ENCODE results near the gene SETD1A.

Gene SETD1A

DNA sequence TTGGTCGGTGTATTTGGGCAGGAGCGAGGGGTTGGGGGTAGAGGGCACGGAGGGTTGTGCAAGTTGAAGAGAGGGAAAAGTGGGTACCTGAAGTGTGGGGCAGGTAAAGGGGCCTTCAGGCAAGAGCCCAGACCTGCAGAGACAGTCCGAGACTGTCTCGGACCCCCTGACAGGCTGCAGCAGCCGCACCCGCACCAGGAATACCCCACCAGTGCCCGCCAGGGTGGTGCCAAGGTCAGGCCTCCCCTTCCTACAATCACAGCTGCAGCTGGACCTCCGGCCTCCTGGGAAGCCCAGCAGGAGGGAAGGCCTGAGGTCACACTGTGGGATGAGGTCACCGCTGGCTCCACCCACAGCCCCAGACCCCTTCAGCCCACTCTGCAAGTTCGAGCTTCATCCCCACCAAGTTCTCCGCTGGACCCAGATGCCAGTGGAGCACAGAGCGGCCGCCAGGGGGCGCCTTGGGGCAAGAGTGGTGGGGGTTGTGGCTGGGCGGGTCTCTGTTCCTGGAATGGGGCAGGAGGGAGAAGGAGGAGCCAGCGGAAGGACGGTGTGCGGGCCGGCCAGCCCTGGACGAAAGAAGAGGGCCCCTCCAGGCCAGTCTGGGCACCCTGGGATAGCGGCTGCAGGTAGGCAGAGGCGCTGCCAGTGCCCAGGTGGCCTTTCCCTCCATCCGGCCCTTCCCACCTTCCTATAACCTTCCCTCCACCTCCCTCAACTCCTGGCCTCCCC lies 27.3 kb downstream of the SETD1A start, which contains the start of gene HSD3B7:
Gene HSD3B7, plus strand, starts transcription at position 539 of the 732 bp plus-strand sequence. CDS start 452 bp downstream, outside the sequence.
- Histone ChIP-seq H3K27me3 (ENCODE audit: insufficient read depth, poor library complexity, severe bottlenecking) (no peaks in the 10 kb centered on the region), H3K27ac (replicated peaks) (no peak within 1 kb of the TSS), H3K4me3 (replicated peaks; ENCODE audit: insufficient read depth, low read length) (no peak within 1 kb of the TSS)
- peak; percentile 61 to 80 for DNase-seq (ENCODE audit: low read depth in 1 of 2, low spot score in 1 of 2)
- TF ChIP-seq, protein P1, sequence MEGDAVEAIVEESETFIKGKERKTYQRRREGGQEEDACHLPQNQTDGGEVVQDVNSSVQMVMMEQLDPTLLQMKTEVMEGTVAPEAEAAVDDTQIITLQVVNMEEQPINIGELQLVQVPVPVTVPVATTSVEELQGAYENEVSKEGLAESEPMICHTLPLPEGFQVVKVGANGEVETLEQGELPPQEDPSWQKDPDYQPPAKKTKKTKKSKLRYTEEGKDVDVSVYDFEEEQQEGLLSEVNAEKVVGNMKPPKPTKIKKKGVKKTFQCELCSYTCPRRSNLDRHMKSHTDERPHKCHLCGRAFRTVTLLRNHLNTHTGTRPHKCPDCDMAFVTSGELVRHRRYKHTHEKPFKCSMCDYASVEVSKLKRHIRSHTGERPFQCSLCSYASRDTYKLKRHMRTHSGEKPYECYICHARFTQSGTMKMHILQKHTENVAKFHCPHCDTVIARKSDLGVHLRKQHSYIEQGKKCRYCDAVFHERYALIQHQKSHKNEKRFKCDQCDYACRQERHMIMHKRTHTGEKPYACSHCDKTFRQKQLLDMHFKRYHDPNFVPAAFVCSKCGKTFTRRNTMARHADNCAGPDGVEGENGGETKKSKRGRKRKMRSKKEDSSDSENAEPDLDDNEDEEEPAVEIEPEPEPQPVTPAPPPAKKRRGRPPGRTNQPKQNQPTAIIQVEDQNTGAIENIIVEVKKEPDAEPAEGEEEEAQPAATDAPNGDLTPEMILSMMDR (IDR thresholded peaks at IDR 0.05; ENCODE audit: insufficient read depth, low read length) = peak; percentile 78
- TF ChIP-seq, protein P2, sequence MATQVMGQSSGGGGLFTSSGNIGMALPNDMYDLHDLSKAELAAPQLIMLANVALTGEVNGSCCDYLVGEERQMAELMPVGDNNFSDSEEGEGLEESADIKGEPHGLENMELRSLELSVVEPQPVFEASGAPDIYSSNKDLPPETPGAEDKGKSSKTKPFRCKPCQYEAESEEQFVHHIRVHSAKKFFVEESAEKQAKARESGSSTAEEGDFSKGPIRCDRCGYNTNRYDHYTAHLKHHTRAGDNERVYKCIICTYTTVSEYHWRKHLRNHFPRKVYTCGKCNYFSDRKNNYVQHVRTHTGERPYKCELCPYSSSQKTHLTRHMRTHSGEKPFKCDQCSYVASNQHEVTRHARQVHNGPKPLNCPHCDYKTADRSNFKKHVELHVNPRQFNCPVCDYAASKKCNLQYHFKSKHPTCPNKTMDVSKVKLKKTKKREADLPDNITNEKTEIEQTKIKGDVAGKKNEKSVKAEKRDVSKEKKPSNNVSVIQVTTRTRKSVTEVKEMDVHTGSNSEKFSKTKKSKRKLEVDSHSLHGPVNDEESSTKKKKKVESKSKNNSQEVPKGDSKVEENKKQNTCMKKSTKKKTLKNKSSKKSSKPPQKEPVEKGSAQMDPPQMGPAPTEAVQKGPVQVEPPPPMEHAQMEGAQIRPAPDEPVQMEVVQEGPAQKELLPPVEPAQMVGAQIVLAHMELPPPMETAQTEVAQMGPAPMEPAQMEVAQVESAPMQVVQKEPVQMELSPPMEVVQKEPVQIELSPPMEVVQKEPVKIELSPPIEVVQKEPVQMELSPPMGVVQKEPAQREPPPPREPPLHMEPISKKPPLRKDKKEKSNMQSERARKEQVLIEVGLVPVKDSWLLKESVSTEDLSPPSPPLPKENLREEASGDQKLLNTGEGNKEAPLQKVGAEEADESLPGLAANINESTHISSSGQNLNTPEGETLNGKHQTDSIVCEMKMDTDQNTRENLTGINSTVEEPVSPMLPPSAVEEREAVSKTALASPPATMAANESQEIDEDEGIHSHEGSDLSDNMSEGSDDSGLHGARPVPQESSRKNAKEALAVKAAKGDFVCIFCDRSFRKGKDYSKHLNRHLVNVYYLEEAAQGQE (IDR thresholded peaks at IDR 0.05; ENCODE audit: insufficient replicate concordance, low read depth) = no peak

DNA sequence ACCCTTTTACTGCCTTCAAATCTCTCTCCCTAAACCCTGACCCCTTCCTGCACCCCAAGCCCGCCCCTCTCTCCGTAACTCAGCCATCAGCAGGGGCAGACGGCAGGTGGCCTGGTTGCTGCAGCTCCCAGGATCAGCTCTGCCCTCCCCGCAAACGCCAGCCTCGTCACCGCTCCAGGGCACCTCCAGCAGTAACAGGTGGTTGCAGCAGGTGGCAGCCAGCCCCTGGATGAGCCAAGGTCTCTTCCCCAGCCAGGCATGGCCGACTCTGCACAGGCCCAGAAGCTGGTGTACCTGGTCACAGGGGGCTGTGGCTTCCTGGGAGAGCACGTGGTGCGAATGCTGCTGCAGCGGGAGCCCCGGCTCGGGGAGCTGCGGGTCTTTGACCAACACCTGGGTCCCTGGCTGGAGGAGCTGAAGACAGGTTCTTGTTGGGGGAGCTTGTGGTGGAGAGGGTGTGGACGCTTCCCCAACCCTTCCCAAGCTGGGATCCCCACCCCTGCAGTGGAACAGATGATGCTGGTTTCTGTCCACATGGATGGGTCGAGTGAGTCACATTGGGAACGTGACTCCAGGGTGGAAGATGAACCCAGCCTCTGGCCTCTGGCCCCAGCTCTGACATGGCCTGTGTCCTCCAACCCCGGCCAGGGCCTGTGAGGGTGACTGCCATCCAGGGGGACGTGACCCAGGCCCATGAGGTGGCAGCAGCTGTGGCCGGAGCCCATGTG lies 28.0 kb downstream of the SETD1A start:
- H3K27ac ChIP-seq (replicated peaks) = no peak overlapping the region
- no peak overlapping the region for H3K4me3 ChIP-seq (replicated peaks; ENCODE audit: insufficient read depth, low read length)
- TF ChIP-seq POLR2AphosphoS5 (IDR thresholded peaks at IDR 0.05; ENCODE audit: low read depth) (no peak), SPI1 (IDR thresholded peaks at IDR 0.05; ENCODE audit: borderline replicate concordance, low read depth) (no peak), GABPA (IDR thresholded peaks at IDR 0.05; ENCODE audit: low read depth) (no peak)
- TF ChIP-seq, protein P2 (IDR thresholded peaks at IDR 0.05; ENCODE audit: insufficient replicate concordance, low read depth) = no peak
- TF ChIP-seq, protein P1 (IDR thresholded peaks at IDR 0.05; ENCODE audit: insufficient read depth, low read length) = no peak
- H3K27me3 ChIP-seq (ENCODE audit: insufficient read depth, poor library complexity, severe bottlenecking) = no peaks in the 10 kb centered on the region
- no peak for DNase-seq (ENCODE audit: low read depth in 1 of 2, low spot score in 1 of 2)

DNA sequence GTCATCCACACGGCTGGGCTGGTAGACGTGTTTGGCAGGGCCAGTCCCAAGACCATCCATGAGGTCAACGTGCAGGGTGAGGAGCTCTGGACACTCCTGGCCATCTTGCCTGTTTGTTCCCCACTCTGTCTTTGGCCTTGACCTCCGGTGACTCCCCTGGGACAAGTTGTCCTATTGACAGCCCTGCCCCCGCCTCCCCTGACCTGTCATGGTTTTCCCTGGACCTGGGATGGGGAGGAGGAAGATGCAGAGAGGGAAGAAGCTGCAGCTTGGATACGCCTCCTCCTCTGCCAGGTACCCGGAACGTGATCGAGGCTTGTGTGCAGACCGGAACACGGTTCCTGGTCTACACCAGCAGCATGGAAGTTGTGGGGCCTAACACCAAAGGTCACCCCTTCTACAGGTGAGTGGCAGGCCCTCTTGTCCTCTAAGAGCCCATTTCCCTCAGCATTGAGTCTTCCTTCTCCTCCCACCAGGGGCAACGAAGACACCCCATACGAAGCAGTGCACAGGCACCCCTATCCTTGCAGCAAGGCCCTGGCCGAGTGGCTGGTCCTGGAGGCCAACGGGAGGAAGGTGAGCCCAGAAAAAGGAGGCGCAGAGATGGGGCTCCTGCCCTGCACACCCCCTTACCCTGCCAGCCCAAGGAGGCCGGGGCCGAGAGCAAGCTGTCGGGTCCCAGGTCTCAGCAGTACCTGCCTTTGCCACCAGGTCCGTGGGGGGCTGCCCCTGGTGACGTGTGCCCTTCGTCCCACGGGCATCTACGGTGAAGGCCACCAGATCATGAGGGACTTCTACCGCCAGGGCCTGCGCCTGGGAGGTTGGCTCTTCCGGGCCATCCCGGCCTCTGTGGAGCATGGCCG lies 28.8 kb downstream of the SETD1A start:
- H3K27ac ChIP-seq (replicated peaks) = no peak overlapping the region
- TF ChIP-seq POLR2AphosphoS5 (IDR thresholded peaks at IDR 0.05; ENCODE audit: low read depth) (no peak), GABPA (IDR thresholded peaks at IDR 0.05; ENCODE audit: low read depth) (no peak), SPI1 (IDR thresholded peaks at IDR 0.05; ENCODE audit: borderline replicate concordance, low read depth) (no peak)
- TF ChIP-seq, protein P1 (IDR thresholded peaks at IDR 0.05; ENCODE audit: insufficient read depth, low read length) = no peak
- TF ChIP-seq, protein P2 (IDR thresholded peaks at IDR 0.05; ENCODE audit: insufficient replicate concordance, low read depth) = no peak

More for the DNA sequence above, 28.8 kb downstream of the SETD1A start:
- no peaks in the 10 kb centered on the region for H3K27me3 ChIP-seq (ENCODE audit: insufficient read depth, poor library complexity, severe bottlenecking)
- DNase-seq (ENCODE audit: low read depth in 1 of 2, low spot score in 1 of 2) = no peak
- H3K4me3 ChIP-seq (replicated peaks; ENCODE audit: insufficient read depth, low read length) = no peak overlapping the region
